ENCODE measurements around the gene FHIT.

FHIT gene

GRCh38 chr3:60669636-60670035, 581.6 kb downstream of the FHIT start:
- no peak for DNase-seq

DNA sequence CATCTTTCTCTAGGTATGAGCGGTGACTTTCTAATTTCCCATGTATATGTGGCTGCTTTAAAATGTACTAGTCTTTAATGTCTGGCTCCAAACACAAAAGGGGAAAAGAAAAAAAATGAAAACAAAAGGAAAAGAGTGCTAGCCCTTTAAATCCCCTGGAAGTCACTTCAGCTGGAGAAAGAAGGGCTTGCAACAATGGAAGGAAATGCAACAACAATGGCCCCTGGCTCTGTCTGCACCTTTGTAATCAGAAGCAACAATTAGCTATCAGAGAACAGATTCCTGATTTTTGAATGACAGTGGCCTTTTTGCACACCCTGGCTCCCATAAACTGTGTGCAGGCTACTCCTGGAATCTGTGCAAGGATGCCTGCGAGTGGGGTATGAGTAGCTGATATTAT, 591.2 kb downstream of the FHIT start:
- DNase-seq: no peak

DNA sequence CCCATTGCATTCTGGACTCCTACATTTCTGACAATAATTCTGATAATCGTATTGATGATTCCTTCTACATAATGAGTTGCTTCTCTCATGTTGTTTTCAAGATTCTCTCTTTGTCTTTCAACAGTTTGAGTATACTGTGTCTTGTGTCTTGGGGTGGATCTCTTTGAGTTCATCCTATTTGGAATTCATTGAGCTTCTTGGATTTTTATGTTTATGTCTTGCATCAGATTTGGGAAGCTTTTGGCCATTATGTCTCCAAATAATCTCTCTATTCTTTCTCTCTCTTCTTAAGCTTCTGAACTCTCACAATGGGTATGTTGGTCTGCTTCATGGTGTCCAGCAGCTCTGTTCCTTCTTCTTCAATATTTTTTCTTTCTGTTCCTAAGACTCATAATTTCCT, 592.2 kb downstream of the FHIT start:
- DNase-seq: no peak

DNA sequence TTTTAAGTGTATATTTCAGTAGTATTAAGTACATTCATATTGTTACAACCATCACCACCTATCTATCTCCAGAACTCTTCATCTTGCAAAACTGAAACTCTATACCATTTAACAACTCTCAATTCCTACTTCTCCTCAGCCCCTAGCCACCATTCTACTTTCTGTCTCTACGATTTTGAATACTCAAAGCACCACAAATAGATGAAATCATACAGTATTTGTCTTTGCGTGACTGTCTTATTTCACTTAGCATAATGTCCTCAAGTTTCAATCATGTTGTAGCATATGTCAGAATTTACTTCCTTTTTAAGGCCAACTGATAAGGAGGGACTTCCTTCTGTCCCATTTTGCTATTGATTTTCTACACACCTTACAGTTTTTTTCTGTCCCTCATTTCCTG, 593.3 kb downstream of the FHIT start:
- DNase-seq: no peak

- DNase-seq: no peak
These were observed 598.4 kb downstream of the FHIT start for GRCh38 chr3:60652829-60653228.

- no peak for DNase-seq
These were observed 599.5 kb downstream of the FHIT start for GRCh38 chr3:60651799-60652198.

DNA sequence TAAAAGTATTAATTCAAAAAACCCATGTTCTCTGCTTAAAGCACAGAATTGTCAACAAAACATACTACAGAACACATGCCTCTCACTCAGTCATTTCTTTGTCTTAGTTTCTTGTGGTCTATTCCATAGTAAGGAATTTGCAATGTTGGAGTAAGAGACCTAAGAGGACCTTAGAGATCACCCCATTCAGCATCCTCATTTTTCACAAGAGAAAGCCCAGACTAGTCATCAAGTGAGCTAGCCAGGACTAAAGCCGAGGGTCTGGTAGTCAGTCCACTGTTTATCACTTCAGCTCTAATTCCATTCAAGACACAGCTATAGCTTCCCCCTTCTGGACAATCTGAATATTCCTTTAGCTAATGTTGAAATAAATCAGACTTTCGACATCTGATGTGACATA, 601.1 kb downstream of the FHIT start:
- no peak for DNase-seq

DNA sequence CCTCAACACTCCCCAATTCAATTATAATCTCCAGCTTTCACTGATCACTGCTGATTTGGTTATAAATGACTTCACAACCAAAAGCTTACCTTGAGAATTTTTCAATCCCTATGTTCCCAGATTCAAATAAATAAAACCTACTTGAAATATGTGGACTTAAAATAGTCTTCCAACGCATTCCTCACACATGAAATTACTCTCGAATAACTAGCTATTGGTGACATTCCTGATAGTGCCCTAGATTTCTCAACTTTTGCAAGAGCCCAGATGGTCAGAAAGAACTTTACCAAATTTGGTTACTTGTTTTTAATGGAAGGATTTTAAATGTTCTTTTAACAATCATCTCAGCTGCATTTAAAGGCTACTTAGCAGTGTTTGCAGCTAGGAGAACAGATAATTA, 605.5 kb downstream of the FHIT start:
- DNase-seq: no peak

GRCh38 chr3:60643831-60644230, 607.4 kb downstream of the FHIT start:
- no peak for DNase-seq

DNA sequence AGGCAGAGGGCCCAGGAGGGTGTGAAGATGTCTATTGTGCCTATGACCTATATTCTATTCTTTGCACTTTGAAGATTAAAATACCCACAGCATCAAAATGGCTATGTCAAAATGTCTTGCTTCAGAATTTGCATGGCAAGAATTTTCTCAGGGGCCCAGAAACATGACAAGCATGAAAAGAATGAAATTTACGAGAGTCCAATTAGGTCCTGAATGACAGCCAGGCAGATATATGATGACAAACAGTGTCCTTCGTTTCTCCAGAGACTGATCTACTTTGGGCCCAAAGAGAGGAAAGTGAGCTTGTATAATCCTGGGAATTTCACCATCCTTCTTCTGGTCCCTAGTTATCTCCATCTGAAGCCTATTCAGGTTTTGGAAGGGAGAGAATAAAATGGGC, 609.9 kb downstream of the FHIT start:
- no peak for DNase-seq

GRCh38 chr3:60636846-60637245, 614.4 kb downstream of the FHIT start:
- no peak for DNase-seq

DNA sequence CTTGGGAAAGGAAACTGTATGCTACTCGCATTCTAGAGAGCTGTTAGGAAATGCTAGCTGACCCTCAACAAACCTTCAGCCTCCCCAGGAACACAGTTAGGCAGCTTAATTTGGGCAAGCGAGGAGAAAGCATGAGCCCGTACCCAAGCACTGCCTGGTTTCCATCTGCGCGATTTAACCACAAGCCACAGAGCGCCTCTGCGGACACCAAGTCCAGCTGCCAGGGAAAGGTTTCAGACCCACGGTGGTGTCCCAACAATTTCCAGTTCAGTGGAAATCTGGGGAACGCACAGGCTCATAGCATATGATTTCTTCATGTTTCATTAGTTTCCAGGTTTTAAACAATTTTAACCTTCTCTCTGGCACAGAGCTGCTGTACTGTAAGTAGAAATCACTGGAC, 617.6 kb downstream of the FHIT start:
- DNase-seq: no peak

DNA sequence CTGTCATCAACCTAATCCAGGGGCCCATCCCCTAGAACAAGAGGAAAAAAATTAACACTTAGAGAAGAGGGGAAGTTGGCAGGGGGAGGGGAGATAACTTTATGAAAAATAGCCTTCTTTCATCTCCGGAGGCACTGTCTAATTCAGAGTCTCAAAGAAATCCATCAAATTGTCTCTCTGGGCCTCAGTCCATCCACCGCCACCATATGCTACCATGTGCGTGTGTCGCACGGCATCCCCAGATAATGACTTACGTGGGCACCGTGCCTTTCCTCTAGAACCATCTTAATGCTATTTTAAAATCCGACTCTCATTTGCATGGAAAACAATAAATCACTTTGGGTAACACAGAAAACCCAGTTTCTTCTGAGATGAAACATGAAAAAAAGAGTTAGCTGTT, 619.7 kb downstream of the FHIT start:
- no peak for DNase-seq

- no peak for DNase-seq
These were observed 620.3 kb downstream of the FHIT start for GRCh38 chr3:60630953-60631352.

GRCh38 chr3:60629816-60630215, 621.4 kb downstream of the FHIT start:
- DNase-seq: no peak

DNA sequence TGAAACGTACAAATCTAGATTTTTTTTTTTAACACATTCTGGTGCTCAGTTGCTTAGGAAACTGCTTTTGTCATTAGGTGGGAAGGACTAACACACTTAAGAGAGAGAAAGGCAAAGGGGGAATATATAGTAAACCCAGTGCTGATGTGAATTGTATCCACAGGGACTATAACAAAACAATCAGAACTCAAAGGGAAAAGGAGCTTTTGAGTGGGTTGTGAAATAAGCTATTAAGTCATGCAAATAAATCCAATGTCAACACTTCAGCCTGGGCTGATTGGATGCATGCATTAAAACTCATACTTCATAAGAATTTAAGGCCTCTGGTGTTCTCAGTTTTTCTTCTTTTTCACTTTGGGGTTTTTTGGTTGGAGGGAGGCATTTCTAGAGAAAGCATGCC, 628.9 kb downstream of the FHIT start:
- DNase-seq: no peak

DNA sequence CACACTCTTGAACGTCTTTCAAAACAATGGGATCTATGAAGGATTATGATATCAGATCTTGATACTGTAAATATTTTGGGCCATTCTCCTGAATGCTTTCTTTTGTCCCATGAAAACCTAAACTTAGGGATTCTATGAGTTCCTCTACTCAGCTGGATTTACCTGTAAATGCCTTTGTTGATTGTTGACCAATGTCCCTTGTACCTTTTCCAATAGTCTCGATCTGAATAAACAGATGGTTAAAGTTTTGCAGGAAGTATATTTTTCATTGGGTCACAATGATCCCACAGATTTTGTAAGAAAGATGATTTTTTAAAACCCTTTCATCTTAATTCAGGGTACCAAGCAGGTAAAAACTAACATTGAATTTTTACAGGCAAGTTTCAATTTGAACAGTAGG, 634.1 kb downstream of the FHIT start:
- no peak for DNase-seq

- DNase-seq: no peak
These were observed 637.4 kb downstream of the FHIT start for GRCh38 chr3:60613769-60614303.

- no peak for DNase-seq
These were observed 640.7 kb downstream of the FHIT start for GRCh38 chr3:60610441-60611112.

DNA sequence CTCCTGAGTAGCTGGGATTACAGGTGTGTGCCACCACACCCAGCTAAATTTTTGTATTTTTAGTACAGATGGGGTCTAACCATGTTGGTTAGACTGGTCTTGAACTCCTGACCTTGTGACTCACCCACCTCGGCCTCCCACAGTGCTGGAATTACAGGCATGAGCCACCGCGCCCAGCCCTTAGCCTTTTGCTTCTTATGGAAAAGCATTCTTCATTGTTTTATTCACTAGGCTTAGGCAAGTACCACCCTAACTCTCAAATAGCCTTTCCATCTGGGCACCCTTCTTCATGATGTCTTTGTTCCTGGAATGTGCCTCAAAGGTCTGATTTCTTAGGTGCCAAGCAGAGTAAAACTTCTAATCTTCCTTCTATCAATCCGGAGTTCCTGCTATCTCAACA, 641.8 kb downstream of the FHIT start:
- no peak for DNase-seq

GRCh38 chr3:60603860-60604259, 647.4 kb downstream of the FHIT start:
- DNase-seq: no peak

GRCh38 chr3:60600848-60601247, 650.4 kb downstream of the FHIT start:
- no peak for DNase-seq

GRCh38 chr3:60599586-60599985, 651.7 kb downstream of the FHIT start:
- no peak for DNase-seq

- DNase-seq: no peak
These were observed 652.6 kb downstream of the FHIT start for GRCh38 chr3:60598671-60599070.

- no peak for DNase-seq
These were observed 657.2 kb downstream of the FHIT start for GRCh38 chr3:60594025-60594424.
